HG02885 (cell line): ENCODE results near the gene ACR.

Experiments used
- ATAC-seq: cut with Tn5 transposase; IDR thresholded peaks from one replicate; pipeline ENCODE4 v1.9.1; 2021; ENCODE audit warnings: mild to moderate bottlenecking; ENCODE audit not compliant: unreplicated experiment, poor library complexity

ACR gene

DNA sequence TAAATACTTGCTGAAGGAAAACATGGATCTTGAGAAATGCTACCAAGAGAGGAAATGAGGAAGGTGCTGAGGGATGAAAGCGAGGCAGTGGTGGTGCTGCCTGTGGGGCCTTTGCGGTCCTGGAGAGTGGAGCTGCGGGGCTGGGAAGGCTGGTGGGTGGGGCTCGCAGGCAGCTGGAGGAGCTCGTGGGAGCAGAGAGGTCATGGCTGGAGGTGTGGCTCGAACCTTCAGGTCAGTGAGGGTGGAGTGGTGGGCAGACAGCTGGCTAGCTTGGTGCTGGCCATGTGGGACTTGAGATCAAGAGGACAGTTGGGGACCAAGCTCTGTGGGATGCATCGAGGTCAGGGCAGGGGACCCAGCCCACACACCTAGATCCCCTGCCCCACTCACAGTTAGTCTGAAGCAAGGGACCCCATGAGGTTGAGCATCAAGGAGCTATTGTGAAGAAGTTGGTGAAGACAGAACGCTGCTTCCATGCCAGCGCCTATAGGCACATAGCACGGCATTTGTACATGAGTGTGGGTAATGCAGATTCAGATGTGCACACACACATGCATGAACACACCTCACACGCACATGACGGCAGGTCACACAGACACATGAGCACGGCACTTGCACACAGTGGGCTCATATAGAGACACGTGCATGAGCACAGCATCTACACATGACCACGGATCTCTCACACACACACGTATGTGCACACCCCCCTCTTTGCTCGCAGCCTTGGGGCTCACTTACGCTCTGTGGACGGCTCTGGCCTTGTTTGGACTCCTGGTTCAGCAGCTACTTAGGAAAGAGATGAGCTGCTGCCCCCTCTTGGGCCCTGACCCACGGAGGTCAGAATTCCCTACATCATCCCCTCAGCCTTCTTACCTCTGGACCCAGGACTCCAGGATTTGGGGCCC lies 34.9 kb upstream of the ACR start:
- ATAC-seq = no peak

DNA sequence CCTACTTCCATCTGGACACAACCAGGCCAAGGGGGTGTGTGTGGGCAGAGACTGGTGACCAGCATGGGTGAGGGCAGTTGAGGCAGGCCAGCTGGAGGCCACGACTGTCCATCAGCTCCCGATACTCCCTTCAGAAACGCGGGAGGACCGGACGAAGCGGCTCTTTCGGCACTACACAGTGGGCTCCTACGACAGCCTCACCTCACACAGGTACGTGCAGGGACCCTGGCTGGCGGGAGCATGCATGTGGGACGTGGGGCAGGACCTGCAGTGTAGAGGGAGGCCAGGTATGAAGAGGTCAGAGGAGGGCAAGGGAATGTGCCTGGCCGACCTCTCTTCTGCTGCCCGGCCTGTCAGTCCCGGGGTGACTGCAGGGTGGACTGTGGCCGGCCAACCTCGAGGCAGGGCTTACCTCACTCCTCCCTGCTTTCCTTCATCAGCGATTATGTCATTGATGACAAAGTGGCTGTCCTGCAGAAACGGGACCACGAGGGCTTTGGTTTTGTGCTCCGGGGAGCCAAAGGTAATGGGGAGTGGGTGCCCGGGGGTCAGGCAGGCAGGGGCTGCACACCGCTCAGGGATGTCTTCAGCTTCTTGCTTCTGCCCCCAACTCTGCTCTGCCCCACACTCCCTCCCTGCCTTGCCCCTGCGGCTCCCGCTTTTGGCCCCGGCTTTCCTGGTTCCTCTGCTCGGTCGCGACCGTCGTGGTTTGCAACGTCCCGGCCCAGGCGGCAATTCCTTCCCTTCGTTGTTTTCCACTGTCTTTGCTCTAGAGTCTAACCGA lies 34.1 kb upstream of the ACR start:
- ATAC-seq = no peak

DNA sequence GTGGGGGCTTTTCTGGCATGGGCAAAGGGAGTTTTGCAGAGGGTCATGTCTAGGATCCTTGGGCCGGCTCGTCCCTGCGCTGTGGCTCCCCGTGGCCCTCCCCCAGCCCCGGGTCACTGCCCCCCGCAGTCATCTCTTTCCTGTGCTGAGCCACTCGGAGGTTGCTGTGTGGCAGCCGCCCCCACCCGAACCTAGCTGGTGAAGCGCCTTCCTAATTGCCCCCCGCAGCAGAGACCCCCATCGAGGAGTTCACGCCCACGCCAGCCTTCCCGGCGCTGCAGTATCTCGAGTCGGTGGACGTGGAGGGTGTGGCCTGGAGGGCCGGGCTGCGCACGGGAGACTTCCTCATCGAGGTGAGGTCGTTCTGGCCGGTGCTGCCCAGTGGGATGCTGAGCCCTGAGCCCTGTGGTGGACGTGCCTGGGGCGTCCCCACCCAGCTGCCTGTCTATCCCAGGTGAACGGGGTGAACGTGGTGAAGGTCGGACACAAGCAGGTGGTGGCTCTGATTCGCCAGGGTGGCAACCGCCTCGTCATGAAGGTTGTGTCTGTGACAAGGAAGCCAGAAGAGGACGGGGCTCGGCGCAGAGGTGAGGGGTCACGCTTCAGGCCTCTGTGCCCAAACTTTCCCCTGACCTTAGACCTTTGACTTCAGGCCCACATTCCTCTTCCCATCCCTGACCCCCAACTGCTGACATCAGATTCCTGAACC lies 33.3 kb upstream of the ACR start:
- no peak for ATAC-seq

DNA sequence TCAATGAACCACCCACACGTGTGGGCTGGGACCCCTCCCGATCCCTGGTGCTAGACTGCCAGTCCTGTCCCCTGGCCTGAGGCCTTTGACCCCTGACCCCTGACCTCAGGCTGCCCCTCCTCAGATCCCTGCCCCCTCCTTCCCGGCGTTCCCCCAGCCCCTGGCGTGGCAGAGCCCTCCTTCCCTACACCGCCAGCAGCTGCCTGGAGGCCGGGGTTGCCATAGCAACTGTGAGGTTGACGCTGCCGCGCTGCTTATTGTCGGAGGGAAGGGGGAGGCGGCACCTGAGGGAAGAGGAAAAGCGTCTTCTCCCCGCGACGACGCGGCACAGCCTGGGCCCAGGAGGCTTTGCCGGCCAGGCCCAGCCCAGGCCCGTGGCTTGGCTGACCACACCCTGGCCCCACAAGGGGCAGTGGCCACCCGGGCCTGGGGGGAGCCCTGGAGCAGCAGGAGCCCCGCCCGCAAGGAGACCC lies 32.7 kb upstream of the ACR start:
- no peak for ATAC-seq

DNA sequence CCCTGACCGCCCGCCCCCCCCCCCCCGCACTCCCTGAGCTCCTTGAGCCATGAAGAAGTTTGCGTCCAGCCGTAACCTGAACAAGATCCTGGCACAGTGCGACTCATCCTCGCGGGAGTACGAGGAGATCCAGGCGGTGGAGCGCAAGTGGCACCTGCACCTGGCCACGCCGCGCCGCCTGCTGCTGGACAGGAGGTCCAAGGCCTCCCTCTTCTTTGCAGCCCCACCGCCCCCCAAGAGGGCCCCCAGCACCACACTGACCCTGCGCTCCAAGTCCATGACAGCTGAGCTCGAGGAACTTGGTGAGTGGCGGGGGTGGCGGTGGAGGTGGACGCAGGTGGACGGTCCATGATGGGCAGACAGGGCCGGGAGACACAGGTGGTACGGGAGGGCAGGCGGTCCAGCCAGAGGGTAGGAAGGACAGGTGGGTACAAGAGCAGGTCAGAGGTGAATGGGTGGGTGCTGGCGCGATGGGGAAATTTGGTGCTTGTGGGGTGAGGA lies 32.1 kb upstream of the ACR start:
- ATAC-seq = no peak

DNA sequence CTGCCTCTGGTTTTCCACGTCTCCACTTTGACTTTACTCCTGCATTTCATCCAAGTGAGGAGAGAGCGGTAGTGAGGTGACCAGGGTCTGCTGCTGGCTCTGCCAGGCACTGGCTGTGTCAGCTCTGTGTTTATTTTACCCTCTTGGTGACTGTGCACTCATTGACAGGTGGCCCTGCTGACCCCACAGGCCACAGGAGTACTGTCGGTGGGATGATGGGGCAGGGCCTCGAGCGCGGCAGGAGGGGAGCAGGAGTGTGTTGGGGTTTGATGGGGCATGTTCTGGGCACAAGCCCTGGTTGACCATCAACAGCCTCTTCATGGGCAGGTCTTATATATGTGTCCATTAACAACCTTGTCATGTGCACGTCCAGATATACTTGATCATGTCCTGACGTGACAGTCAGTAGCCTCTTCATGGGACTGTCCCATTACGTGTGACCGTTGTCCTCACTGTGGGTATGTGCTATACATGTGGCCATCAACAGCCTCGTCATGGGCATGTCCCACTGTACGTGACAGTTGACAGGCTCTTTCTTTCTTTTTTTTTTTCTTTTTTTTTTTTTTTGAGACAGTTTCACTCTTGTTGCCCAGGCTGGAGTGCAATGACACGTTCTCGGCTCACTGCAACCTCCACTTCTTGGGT lies 31.4 kb upstream of the ACR start:
- no peak for ATAC-seq

DNA sequence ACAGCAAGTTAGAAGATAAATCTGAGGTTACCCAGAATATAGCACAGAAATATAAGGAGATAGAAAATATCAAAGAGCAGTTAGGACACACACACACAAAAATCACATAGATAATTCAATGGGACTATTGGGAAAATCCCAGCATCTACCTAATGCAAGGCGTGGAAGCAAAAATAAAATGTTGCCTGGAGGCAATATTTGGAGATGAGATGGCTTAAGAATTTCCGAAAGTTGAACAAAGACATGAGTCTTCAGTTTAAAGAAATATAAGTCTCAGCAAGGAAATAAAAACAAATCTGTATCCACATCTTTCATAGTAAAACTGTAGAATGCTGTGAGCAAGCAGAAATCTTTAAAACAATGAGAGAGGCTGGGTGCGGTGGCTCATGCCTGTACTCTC lies 29.5 kb upstream of the ACR start:
- no peak for ATAC-seq

DNA sequence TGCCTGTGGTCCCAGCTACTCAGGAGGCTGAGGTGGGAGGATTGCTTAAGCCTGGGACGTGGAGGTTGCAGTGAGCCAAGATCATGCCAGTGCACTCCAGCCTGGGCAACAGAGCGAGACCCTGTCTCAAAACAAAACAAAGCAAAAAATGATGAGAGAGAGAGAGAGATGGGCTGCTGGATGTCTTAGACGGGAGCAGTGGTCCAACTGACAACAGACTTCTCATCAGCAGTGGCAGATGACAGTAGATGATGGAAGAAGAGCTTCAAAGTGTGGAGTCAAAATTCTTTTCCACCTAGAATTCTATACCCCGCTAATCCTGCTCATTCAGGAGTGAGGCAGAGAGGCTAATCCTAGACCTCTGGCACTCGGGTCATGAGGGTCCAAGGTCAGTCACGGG lies 29.0 kb upstream of the ACR start:
- no peak for ATAC-seq

DNA sequence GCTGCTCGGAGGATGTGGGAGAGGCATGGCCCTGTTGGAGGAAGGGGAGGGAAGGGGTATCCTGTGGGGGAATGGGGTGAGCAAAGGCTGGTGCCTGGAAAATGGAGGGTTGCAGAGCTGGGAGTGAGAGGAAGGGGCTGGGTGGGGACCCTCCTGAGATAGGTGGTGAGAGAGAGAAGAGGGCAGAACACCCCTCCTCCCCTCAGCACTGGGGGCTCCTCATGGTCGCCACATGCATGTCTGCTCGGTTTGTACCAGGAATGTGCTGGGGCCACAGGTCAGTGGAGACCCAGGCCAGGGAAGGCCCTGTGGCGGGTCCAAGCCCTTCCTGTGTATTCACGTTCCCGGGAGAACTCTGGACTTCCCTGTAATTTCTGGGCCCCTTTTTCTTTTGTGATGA lies 27.8 kb upstream of the ACR start:
- no peak for ATAC-seq

DNA sequence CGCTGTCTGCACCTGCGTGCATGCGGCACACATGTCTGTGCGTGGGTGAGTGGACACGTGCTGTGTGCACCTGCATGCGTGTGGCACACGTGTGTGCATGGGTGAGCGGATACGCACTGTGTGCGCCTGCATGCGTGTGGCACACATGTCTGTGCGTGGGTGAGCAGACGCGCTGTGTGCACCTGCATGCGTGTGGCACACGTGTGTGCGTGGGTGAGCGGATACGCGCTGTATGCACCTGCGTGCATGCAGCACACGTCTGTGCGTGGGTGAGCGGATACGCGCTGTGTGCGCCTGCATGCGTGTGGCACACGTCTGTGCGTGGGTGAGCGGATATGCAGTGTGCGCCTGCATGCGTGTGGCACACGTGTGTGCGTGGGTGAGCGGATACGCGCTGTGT lies 27.1 kb upstream of the ACR start:
- ATAC-seq = no peak

DNA sequence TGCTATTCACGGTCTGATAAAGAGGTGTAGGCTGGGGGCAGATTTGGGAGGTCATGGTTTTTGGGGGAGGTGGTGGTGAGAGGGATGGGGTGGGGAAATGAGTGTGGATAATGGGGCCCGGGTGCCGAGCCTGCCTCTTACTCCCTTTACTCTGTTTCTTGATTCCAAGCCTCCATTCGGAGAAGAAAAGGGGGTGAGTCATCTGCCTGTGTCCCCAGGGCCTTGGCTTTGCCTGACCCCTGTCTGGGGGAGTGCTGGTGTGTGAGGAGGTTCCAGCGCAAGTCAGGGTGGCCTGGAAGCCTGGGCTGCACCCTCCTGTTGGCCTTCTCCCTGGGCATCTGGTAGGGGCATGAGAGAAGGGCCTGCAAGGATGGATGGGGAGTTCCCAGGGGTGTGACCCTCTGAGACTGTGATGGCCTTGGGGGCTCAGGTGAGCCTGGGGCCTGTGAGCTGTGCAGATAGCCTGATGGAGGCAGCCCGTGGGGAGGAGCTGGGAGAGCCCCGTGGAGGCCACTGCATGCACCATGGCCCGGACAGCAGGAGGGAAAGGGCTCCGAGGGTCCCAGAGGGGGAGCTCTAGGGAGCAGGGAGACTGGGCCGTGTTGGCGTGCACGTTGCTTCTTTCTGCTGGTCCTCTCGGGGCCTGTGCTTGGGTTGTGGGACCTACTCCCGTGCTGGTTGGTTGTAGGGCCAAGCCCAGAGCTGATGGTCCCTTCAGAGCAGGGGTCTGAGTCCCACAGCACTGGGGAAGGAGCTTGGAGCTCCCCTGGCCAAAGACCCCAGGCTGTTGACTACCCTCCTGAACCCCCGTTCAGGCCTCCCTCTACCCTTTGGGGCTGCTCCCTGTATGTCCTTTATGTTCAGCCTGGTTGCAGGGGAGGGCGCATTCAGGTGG lies 26.3 kb upstream of the ACR start:
- no peak for ATAC-seq

DNA sequence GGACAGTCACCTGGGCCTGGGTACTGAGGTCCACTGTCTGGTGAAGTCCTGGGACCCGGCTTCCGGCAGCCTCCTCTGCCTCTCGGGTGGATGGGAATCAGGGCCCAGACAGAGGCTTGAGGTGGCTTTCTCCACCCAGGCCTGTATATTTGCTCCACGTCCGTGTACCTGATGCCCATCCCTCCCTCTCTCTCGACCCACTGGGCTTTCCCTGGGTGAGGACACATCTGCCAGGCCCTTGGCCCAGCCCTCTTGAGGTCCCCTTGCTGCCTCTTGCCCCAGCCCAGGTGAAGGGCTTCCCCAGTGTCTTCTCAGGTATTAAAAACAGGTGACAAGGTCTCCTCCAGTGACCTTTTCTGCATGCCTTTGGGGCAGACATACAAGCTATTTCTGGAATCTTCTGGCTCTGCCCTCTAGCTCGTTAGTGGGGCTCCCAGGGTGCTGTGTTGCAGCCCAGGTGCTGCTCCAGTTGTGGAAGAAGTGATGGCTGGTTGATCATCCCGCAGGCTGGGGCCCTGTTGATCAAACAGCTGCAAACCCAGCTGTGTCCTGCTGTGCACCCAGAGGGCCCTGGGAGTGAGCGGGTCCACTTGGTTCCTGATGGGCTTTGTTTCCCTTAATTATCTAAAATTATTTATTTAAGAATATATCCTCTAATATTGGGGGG lies 25.5 kb upstream of the ACR start:
- no peak for ATAC-seq

DNA sequence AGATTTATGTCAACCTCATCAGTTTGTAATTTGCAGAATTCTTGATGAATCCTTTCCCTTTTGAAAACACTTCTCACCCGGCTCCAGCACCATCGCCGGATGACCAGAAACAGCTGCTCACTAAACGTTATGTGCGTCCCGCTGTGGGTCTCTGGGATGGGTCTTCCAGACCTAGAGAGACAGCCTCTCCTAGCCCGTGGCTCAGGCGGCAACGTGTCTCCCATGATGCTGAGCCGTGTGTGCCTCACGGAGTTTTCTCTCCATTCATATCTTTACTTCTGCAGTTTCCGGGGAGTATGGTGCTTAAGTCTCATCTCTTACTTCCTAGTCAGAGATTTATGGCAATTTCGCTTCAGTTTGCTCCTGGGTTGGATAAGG lies 25.0 kb upstream of the ACR start:
- ATAC-seq = no peak

DNA sequence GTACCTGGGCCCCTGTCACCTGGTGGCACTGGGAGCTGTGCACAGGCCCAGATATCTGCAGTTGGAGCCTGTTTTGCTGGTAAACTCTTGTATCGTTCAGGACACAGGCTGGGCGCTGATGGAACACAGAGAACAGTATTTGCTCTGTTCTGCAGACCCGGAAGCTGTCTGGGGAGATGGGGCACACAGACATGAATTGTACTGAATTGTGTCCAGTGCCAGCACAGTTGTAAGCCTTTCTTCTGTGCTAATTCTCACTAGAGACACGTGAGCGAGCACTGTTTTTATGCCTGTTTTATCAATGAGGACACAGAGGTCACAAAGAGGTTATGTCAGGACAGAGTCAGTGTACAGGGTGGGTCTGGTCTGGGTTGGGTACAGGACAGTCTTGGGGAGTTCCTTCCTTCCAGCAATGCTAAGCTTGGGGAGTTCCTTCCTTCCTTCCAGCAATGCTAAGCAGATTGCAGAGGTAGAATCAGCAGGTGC lies 24.4 kb upstream of the ACR start:
- no peak for ATAC-seq

DNA sequence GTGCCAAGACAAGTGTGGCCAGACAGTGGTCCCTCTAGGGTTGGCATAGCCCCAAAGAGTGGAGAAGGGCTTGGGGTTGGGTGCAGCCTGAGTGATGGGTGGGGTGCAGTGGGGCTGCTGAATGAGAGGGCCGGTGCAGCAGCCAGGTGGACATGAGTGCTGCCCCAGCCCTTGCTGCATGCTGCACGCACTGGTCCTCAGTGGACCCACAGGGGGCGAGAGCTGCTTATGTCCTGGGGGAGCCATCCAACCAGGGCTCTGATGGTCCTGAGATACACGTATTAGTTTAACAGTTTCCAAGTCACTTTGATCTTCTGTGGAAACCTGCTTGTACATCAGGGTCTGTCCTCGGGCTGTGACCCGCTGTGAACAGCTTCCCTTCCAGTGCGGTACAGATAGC lies 23.9 kb upstream of the ACR start:
- no peak for ATAC-seq

DNA sequence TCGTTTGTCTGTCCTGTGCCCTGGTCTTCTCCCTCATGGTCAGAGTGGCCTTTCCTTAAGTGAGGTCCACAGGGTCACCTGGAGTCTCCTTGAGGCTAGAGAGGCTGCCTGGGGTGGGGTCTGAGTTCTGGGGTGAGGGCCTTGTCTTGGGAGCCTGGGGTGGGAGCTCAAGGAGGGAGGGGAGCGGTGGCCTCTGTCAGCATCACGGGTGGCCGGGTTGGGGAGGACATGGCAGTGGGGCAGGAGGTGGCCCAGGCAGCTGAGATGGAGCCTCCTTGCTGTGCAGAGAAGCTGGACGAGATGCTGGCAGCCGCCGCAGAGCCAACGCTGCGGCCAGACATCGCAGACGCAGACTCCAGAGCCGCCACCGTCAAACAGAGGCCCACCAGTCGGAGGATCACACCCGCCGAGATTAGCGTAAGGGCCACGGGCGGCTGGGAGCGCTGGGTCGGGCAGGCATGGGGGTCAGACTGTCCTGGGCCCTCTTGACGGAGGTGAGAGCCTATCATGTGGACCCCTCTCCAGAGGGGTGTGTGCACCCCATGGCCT lies 23.3 kb upstream of the ACR start:
- no peak for ATAC-seq

DNA sequence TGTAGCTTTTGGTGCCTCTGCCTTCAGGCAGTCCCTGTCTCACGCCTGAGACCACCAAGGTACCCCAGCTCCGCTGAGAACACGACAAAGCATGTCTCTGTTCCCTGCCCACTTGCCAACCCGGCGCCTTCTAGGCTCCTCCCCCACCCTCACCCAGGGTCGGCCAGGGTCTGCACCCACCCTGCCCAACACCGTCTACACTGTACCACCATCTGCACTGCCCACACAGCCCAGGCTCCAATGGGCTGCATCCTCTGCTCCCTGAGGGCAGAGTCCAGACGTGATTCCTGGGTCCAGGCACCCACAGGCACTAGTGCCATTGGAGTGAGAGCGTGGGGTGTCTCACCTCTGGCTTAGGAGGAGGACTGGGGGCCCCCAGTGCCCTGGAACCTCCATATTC lies 22.8 kb upstream of the ACR start:
- ATAC-seq = no peak

DNA sequence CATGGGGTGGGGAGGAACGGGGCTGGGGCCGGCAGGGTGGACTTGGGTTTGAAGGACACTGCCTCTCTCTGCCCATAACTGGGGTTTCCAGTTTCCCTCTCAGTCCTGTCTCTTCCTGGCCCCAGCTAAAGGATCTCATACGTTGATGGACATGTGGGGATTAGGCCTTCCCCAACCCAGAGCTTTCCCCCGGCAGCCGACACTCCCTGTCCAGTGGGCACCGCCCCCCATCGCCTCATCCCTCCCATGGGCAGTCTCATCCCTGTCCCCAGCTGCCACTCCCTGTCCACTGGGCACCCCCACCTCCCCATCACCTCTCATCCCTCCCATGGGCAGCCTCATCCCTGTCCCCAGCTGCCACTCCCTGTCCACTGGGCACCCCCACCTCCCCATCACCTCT lies 22.2 kb upstream of the ACR start:
- ATAC-seq = no peak
